OCI-LY1 (cell line): Measurements from ENCODE around the gene OPRD1.

Experiments used
- H2AFZ ChIP-seq: fragments of 200-600 bp; sonication (generic), shearing (Covaris generic); 2 replicates; pipeline ENCODE4 v1.6.0; 2014; ENCODE audit warnings: antibody characterized with exemption, mild to moderate bottlenecking, low read length
- H3F3A ChIP-seq: fragments of 200-600 bp; sonication (generic), shearing (Covaris generic); 2 replicates; pipeline ENCODE4 v1.6.0; 2014; ENCODE audit warnings: mild to moderate bottlenecking, antibody characterized with exemption, low read length, moderate library complexity; ENCODE audit not compliant: insufficient read depth
- H3K27ac ChIP-seq: fragments of 200-600 bp; sonication (generic); 2 replicates; pipeline ENCODE4 v1.5.1; 2014; ENCODE audit warnings: low read length, mixed run types, mild to moderate bottlenecking, low read depth; ENCODE audit not compliant: poor library complexity, severe bottlenecking
- H3K27me3 ChIP-seq: fragments of 200-600 bp; sonication (generic); 2 replicates; pipeline ENCODE4 v1.6.0; 2014; ENCODE audit warnings: antibody characterized with exemption, mild to moderate bottlenecking, low read length, moderate library complexity; ENCODE audit not compliant: insufficient read depth
- H3K36me3 ChIP-seq: fragments of 200-600 bp; sonication (generic); 2 replicates; pipeline ENCODE4 v1.6.1; 2014; ENCODE audit warnings: mild to moderate bottlenecking, antibody characterized with exemption, low read length, moderate library complexity, mixed read lengths; ENCODE audit not compliant: insufficient read depth
- H3K4me1 ChIP-seq: fragments of 200-600 bp; sonication (generic); 2 replicates; pipeline ENCODE4 v1.5.1; 2014; ENCODE audit warnings: mild to moderate bottlenecking, low read length, moderate library complexity; ENCODE audit not compliant: insufficient read depth, severe bottlenecking
- H3K4me2 ChIP-seq: fragments of 200-600 bp; sonication (generic), shearing (Covaris generic); 2 replicates; pipeline ENCODE4 v1.6.1; 2014; ENCODE audit warnings: low read length
- H3K4me3 ChIP-seq: fragments of 200-600 bp; sonication (generic); 2 replicates; pipeline ENCODE4 v1.5.1; 2014; ENCODE audit warnings: low read length, low read depth, mild to moderate bottlenecking, mixed read lengths; ENCODE audit not compliant: poor library complexity, severe bottlenecking
- H3K79me2 ChIP-seq: fragments of 200-600 bp; shearing (Covaris generic); 2 replicates; pipeline ENCODE4 v1.6.1; 2016; ENCODE audit warnings: mixed run types, low read length, mixed read lengths; ENCODE audit not compliant: insufficient read depth
- H3K9ac ChIP-seq: fragments of 200-600 bp; sonication (generic), shearing (Covaris generic); 2 replicates; pipeline ENCODE4 v1.6.1; 2014; ENCODE audit warnings: mild to moderate bottlenecking, low read length, mixed read lengths
- H3K9me2 ChIP-seq: fragments of 200-600 bp; sonication (generic), shearing (Covaris generic); 2 replicates; pipeline ENCODE4 v1.6.1; 2014; ENCODE audit warnings: low read depth, mild to moderate bottlenecking, low read length, mixed read lengths
- H3K9me3 ChIP-seq: fragments of 200-600 bp; shearing (Covaris generic); 2 replicates; pipeline ENCODE4 v1.6.1; 2014; ENCODE audit warnings: low read length, mixed read lengths
- H4K20me1 ChIP-seq: fragments of 200-600 bp; sonication (generic), shearing (Covaris generic); 2 replicates; pipeline ENCODE4 v1.6.0; 2016; ENCODE audit warnings: mild to moderate bottlenecking, low read length; ENCODE audit not compliant: insufficient read depth
- EZH2 ChIP-seq: fragments of 200-600 bp; sonication (generic), shearing (Covaris generic); IDR thresholded peaks from 2 replicates; pipeline ENCODE4 v1.8.0; 2017; ENCODE audit warnings: borderline replicate concordance, mixed run types, mild to moderate bottlenecking, antibody characterized with exemption, low read length, moderate library complexity, mixed read lengths
- TF ChIP-seq, protein P1 (sequence below): fragments of 200-600 bp; sonication (generic), shearing (Covaris generic); IDR thresholded peaks from 2 replicates; pipeline ENCODE4 v1.5.1; 2017; ENCODE audit warnings: mild to moderate bottlenecking, antibody characterized with exemption, low read length, moderate library complexity, mixed read lengths

OPRD1 gene

DNA sequence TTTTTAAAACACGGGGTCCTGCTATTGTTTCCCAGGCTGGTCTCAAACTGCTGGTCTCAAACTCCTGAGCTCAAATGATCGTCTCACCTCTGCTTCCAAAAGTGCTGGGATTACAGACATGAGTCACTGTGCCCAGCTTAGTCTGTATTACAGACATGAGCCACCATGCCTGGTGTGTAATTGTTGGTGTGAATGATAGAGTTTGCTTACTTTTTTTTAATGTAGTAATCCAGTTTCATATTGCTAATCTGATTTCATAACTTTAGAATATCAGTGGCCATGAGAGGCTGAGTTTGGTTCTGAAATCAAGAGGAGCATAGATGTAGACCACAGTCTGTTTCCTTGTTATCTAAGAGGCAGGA lies 105.8 kb downstream of the OPRD1 start:
- Histone ChIP-seq H3K4me1 (peaks cover 64% of the 10 kb centered on the region), H3K4me2 (no peak overlapping the region), H3F3A (no peaks in the 10 kb centered on the region), H3K27ac (peak overlapping the region; percentile 38), H2AFZ (no peak overlapping the region), H3K36me3 (no peaks in the 10 kb centered on the region), H3K9me2 (no peaks in the 10 kb centered on the region), H4K20me1 (no peaks in the 10 kb centered on the region), H3K4me3 (no peak overlapping the region), H3K9ac (no peak overlapping the region; the same call in 1 of the 2 replicates), H3K9me3 (no peaks in the 10 kb centered on the region), H3K27me3 (no peaks in the 10 kb centered on the region), H3K79me2 (peaks cover 73% of the 10 kb centered on the region)
- TF ChIP-seq, protein P1, sequence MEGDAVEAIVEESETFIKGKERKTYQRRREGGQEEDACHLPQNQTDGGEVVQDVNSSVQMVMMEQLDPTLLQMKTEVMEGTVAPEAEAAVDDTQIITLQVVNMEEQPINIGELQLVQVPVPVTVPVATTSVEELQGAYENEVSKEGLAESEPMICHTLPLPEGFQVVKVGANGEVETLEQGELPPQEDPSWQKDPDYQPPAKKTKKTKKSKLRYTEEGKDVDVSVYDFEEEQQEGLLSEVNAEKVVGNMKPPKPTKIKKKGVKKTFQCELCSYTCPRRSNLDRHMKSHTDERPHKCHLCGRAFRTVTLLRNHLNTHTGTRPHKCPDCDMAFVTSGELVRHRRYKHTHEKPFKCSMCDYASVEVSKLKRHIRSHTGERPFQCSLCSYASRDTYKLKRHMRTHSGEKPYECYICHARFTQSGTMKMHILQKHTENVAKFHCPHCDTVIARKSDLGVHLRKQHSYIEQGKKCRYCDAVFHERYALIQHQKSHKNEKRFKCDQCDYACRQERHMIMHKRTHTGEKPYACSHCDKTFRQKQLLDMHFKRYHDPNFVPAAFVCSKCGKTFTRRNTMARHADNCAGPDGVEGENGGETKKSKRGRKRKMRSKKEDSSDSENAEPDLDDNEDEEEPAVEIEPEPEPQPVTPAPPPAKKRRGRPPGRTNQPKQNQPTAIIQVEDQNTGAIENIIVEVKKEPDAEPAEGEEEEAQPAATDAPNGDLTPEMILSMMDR, result no peak
- TF ChIP-seq EZH2, result no peak
